ENCODE results near the gene PHACTR2. TPM values are rescaled to one million over a fixed set of nuclear protein-coding genes. Genes with fewer than 3 reads are reported as not detected.

Gene PHACTR2
- total RNA-seq, 2 experiments from 2014 or later = 24.2 to 26.2 TPM

GRCh38 chr6:143877584-143878271, 200.0 kb downstream of the PHACTR2 start:
- CTCF ChIA-PET = no interaction called here
- POLR2A ChIA-PET = interaction anchor here (0.5 kb wide), 1 partner anchor 17 kb away, joined by 4 read pairs; no protein-coding TSS in a partner anchor

DNA sequence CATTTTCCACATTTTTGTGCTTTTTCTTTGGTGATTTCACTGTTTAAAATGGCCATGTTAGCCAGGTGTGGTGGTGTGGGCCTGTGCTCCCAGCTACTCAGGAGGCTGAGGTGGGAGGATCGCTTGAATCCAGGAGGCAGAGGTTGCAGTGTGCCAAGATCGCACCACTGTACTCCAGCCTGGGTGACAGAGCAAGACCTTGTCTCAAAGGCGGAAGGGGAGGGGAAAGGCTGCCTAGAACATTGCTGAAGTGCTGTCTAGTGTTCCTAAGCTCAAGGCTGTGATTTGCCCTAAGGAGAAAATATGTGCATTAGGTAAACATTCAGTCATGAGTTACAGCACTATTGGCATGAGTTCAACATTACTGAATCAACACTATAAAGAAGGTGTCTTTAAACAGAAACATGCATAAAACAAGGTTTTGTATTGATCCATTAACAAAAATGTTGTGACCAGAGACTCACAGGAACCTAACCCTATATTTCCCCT, 200.6 kb downstream of the PHACTR2 start:
- ChIA-PET CTCF (no interaction called here), POLR2A (interaction anchor here (0.5 kb wide), 1 partner anchor 18 kb away, joined by 4 read pairs; no protein-coding TSS in a partner anchor)

GRCh38 chr6:143880412-143880811, 202.6 kb downstream of the PHACTR2 start:
- ChIA-PET POLR2A (no interaction called here), CTCF (no interaction called here)

Other genes starting within 250 kb of the PHACTR2 start
- 10 to 100 TPM; 26.7 to 27.5 TPM for gene ADAT2, start 227.3 kb upstream of the PHACTR2 start, total RNA-seq
- gene PEX3, start 227.2 kb upstream of the PHACTR2 start, total RNA-seq = 10 to 100 TPM; 27.9 to 30.9 TPM
- gene FUCA2, start 166.2 kb upstream of the PHACTR2 start, total RNA-seq = 10 to 100 TPM; 12.3 to 13.4 TPM
- 10 to 100 TPM; 59.4 to 61.9 TPM for gene LTV1, start 165.4 kb downstream of the PHACTR2 start, total RNA-seq
- gene ZC2HC1B, start 186.5 kb downstream of the PHACTR2 start, total RNA-seq = not detected

Data from activated CD8-positive, alpha-beta memory T cell treated with anti-CD3 and anti-CD28 coated beads for 36 hours (primary cell).